ENCODE data around the gene NEGR1.

Gene NEGR1

DNA sequence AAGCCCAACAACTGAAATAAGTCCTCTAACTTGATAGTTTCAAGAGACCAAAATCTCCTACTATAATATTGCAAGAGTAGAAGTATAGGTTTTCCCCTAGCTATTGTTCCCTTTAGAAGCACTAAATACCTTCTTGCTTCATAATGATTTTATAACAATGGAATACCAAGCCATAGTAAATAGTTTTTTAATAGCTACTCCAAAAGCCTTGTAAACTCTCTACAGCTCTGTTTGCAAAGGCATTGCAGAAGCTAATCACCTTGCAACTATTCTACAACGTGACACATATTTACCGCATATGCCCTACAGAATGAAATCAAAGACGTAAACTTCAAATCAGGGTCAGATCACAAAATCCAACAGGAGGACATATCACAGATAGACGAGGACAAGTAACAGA, 750.0 kb downstream of the NEGR1 start:
- DNase-seq: no peak

DNA sequence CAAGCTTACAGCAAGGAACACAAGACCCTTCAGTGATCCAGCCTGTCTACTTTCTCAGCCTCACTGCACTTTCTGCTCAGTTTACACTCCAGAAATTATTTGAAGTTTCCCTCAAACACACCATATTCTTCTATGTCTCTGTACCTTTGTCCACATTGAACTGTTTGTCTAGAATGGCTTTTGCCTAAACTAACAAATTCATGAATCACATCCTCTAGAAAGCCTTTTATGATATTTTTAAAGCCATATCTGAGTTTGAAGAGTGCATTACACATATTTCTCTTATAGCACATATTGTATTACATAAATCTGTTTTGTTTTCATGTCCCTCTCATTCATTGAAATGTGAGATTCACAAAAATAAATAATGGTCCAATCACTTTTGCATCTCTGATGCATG, 755.5 kb downstream of the NEGR1 start:
- DNase-seq: no peak

DNA sequence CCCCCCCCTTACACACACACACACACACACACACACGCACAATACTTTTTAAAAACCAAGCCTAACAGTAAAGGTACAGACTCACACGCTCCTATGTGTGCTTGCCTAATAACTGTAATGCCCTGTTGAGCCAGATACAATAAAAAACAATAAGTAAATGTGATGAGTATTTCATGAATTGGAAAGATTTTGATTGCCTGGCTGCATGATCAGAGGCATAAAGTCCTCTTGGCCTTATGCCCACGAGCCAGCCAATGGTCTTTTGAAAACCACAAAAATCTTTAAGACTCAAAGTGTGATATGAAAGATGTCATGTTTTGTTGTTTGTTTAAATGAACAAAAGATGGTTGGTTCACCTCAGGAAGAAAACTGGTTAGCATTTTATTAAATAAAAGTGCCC, 759.6 kb downstream of the NEGR1 start:
- DNase-seq: no peak

DNA sequence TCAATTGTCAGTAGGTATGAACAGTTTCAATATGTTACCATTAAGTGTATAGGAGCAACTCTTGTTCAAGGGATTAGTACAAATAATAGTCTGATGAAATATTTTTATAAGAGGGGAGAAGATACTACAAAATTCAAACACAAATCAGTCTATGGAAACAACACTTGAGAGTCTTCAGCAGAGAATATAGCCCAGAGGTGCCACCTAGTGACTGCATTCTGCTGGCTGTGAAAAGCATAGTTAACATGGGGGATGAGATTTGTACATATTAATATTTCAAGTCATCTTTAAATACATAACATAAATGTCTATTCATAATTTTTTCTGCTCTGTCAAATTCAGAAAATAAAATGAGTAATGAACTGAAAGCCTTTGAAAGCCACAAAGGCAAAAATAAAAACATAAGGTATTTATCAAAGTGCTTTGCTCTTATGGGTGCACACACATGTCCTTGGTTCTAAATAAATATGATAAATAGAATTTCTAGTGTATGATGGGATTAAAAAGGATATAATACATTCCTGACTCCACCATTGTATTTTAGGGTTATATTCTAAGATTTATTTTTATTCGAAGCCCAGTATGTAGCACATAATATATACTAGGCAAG, 760.6 kb downstream of the NEGR1 start:
- no peak for DNase-seq

DNA sequence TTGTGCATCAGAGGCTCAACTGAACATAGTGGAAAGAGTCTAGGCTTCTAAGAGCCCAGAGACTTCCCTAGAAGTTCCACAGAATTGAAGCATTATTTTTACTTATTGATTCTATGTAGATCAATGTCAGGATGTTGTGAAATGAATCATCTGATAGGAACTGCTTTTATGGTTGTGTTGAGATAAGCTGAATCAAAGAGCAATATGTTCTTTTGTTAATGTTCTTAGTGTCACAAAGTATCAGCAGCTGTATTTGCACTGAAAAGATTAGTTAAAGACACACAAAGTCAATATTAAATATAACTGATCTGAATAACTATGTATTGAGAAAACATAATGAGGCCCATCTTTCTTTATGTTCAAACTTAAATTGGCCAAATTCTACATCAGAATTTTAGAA, 770.8 kb downstream of the NEGR1 start:
- DNase-seq: no peak

DNA sequence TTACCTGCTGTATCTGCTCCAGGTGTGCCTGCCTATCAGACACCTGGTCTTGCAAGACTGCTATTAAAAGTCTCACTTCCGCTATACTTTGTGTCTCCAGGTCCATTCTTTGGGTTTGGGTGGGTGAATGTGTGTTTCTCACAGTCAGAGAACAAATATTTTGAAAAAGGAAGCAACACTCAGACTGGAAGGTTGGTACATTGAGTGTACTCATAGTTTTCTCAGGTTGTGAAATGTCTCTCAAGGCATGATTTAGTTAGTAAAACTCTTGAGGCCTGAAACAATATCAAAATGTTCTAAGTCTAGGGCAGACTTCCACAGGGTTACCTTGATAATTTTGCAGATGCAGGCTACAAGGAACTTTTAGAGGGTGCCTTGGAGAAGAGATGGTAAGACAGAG, 771.6 kb downstream of the NEGR1 start:
- no peak for DNase-seq

DNA sequence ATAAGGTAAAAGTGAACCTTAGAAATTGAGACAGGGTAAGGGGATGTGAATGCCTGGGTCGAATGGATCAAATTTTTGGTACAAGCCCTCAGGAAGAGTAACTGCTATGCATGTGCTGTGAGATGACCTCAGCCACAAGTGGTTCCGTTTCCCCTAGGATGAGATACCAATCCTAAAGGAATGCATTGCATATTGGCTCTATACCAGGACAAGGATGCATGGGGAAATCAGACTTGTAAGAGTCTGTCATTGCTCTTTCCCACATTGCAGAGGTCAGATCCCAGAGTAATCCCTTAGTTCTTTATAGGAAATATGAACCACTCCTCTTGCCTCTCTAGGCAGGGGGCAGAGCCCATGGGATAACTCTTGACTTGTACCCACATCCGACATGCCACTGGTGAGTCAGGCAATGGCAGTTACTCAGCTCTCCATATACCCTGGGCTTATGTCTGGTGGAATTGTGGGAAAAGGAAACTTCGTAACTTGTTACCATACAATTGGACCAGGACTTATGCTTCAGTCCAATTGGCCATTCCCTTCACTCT, 773.2 kb downstream of the NEGR1 start:
- no peak for DNase-seq

DNA sequence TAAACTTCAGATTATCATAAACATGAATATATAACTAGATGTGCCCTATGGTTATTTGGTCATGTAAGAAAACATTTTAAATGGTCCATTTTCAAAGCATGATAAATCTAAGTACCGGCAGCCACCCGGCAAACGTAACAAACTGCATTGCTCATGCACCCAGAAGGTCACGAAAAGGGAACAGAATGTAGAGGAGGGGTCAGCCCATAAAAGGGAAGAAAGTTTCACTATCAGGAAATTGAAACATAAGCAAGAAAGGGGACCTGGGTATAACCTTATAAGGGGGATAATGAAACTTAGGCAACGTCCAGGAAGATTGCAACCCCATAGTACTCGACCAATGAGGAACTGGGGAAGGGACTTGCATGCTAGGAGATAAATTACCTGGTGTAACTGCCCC, 780.3 kb downstream of the NEGR1 start:
- no peak for DNase-seq

DNA sequence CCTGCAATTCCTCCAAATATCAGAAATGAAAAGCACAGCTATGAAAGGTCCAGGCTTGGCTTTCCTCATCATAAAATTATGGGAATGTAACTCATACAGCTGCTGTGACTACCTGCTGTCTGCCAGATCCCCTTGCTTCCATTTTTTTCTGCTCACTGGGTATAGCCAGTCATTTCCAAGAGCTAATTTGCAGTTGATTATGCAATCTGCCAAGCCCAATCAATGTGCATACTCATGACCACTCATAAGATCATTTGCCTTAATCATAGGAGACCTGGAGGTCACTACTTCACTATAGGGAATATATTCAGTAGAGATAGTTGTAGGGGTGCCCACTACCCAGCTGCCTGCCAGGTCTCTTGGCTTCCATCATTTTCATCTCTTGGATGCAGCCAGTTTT, 783.8 kb downstream of the NEGR1 start:
- no peak for DNase-seq

DNA sequence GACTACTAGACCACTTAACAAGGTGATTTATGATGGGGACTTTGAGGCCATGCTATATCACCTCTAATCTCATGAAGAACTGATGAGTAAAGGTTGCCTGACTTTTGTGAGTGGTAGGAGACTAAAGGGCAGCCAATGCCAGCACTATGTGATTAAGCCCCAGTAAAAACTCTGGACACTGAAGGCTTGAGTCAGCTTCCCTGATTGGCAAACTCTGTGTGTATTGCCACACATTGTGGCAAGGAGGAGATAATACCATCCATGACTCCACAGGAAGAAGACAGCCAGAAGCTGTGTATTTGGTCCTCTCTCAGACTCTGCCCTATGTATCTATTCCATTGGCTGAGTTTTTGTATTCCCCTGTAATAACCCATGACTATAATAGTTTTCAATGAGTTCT, 788.2 kb downstream of the NEGR1 start:
- DNase-seq: no peak

DNA sequence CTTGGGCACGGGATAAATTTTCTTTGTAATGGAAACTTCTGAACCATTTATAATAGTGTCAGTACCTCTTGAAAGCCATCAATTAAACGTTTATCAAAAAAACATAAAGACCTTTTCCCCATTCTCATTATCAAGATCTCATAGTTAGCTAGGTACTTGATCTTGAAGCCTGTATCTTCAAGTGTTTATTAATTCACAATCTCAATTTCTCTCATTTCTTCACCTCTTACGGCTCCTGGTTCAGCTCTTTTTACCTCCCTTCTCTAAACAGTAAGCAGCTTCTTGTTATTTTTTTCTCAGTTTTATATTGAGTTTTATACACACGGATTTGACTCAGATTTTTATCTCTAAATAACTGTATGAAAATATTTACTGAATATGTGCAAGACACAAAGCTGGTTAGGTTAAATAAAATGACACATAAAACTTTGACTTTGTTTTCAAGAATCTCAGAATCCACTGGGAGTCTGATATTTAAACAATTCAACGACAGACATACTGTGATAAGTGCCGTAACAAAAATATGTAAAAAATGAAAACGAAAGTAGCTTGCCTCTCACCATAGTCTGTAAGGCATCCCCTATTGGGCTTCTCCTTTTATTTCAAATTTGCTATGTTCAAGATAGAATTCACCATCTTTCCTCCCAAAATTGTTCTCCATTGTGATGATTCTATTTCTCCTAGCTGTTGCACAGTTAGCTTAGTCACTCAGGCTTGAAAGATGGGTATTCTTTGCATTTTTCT, 789.9 kb downstream of the NEGR1 start:
- DNase-seq: no peak

DNA sequence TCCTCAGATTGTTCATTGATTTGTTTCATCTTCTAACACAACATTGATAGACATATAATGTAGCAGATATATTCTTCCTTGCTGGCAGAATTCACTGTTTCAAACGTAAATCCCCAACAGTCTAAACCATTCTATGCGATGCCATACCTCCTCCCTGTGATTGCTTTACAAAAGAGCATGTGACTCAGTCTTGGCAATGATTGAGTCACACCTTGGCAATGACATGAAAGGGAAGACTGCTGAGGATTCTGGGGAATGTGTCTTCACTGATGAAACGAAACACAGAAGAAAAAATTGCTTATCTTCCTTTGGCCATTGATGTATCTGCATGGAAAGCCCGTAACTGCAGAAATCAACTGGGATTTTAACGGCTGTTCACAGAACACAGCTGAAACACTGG, 791.9 kb downstream of the NEGR1 start:
- no peak for DNase-seq

DNA sequence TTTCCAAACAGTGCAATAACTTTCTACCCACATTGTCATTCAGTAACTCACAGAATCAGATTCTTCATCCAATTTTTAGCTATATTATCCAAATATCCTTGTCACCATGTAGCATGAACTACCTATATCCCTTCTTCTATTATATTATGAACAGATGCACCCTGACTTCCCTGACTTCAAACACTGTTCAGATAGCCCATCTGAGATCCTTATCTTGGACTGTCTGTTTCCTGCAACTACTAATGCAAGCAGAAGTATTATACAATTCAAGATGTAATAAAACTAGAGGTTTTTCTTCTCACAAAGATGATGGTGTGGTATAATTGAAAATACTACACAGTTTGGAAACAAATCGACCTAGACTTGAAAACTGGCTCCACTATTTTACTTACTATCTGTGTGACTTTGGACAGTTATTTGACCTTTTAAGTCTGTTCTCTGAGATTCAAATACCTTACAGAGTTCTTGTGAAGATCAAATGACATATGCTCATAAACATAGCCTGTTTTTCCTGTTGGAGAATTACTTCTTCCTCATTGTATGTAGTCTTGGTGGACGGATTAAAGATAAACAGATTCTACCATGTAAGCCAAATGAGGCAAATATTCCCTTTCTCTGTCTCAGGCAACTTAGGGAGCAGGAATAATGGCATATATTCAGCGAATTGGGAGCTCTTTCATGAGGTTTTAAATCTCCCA, 793.6 kb downstream of the NEGR1 start:
- DNase-seq: no peak

DNA sequence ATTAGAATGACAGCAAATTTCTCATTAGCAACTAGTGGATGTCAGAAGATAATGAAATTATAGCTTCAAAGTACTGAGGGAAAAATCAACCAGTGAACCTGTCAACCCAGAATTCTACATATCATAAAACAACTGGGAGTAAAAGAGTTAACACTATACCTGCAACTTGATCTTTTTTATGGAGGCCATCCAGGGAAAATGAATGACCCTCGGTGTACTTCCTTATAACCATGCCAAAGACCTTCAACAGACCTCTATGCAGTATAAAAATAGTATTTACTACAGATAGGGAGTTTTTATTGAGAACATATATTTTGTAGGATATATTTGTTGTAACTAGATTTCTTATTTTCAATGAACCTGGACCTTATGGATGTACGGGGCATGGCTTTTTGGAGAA, 809.0 kb downstream of the NEGR1 start:
- no peak for DNase-seq

DNA sequence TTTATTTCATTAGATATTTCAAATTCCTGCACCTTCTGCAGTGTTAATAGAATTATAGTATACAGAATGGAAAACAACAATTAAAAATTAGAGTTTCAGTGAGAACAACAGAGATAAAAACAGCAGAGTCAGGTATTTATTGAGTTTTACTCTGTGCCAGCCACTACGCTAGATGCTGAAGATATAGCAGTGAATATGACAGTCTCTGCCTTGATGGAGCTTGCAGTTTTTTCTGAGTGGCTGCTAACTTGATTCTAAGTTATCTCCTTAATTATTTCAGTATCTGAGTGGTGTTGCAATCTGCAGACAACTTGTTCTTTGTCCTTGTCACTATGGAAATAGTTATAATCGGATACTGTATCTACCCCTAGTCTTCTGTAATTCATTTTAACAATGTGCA, 817.2 kb downstream of the NEGR1 start:
- DNase-seq: no peak

DNA sequence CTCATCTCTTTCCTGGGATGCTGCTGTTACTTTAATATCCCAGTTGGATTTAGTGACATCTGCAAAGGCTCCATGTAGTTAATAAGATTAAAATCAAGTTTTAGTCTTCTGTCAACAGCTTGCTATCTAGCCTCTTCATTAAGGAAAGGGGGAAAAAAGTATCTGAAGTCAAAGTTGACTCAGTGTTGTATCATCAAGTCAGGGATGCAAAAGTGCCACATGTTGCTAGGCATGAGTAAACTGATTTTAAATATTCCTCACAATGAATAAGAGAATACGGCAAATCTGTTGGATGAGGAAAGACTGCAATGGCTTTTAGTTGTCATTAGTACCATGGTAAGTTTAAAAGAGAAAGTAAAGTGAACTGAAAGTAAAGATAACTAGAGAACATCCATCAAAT, 818.3 kb downstream of the NEGR1 start:
- no peak for DNase-seq

DNA sequence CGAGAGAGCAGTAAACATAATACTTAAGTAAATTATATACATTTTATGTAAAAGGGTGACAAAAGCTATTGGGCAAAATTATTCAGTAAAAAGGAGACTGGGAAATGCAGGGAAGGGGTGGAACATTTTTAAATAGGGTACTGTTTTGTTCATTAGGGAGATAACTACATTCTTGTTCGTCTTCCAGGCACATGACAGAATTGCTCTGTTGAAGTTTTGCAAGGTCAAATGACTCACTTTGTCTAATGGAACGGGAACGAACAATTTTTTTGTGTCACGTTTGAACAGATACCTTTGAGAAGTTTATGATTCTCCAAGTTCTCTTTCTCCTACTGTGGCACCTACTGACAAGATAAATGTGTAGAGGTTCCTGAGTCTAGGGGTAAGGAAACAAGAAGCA, 819.2 kb downstream of the NEGR1 start:
- DNase-seq: no peak

DNA sequence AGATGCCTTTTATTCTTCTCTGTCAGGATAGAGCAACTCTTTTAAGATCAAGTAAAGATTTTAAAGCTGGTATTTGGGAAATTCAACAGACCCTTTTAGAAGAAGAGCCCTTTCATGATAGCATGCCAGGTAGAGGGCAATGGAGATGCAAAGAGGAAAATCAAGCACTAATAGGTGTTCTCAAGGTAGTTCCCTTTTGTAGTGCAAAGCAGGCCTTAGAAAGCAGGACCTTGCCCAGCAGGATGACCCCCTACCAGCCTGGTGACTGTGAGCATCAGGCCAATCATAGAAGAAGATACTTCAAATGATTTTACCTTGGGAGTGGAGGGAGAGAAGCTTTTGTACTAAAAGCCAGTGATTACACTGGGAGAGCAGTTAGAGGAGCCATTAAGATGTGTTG, 820.1 kb downstream of the NEGR1 start:
- no peak for DNase-seq

DNA sequence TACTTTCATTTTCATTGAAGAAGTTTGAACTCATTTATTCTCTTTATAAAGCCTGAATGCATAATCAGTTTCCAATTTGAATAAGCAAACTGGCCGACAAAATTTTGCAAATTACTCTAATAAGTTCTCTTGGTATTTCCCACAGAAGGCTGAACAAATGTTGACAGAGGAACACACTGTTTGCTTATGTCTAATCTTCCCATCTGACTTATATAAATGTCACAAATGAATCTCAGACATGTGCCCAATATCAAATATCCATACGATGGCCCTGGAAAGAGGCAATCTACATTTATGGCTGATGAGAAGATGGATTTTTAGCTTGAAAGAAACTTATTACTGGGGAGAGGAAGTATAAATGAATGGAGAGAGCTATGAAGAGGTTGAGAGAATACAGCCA, 820.9 kb downstream of the NEGR1 start:
- no peak for DNase-seq

DNA sequence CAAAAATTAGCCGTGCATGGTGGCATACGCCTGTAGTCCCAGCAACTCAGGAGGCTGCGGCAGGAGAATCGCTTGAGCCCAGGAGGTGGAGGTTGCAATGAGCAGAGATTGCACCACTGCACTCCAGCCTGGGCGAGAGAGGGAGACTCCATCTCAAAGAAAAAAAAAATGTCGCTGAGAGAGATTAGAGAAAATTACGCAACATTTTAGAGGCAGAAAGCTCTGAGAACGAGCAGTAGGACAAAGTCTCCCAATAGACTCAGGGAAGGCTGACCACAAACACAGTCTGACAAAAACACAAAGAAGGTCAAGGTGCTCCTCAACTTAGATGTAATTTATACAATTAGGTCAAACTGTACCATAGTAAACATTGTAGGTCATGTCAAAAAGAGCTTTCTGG, 833.9 kb downstream of the NEGR1 start:
- DNase-seq: no peak

DNA sequence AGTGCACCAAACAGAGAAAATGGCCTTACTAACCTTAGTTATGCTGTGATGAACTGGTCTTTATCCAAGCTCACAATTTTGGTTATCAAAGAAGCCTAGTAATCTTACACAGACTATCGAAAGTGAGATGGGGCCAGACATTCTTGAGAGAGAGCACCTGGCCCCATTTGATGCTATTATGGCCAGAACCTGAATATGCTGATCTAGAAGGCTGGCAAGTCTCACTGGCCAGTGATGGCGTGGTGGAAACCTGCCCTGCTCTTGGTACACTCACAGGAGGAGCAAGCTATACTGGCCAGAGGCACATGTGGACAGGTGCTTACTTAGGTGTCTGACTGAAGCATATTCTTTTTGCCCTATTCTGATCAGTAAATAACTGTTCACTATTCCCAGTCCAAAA, 843.7 kb downstream of the NEGR1 start:
- DNase-seq: no peak

DNA sequence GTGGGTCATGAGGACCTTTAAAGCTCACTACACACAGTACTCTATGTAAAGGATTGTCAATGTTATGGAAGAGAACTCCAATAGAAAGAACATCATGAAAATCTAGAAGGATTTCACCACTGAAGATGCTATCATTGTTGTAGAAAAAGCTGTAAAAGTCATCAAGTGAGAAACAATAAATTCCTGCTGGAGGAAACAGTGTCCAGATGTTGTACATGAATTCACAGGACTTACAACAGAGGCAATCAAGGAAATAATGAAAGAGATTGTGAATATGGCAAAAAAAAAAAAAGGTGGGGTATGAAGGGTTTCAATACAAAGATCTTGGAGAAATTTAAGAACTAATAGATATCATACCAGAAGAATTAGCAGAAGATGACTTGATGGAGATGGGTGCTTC, 846.4 kb downstream of the NEGR1 start:
- no peak for DNase-seq

DNA sequence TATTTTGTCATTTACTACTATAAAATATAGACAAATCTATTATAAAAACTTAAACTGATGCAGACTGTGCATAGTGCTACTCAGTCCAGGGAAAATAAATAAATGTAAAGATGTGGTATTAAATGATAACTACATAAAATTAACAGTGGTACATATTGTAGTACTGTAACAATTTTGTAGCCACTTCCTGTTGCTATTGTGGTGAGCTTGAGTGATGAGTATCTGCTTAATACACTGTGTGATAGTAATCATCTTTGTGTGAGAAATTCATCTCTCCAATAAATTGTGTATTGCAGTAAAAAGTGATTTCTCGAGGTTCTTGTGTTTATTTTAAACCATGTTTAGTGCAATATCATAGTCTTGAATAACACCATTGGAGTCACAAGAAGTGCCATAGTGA, 848.1 kb downstream of the NEGR1 start:
- no peak for DNase-seq

DNA sequence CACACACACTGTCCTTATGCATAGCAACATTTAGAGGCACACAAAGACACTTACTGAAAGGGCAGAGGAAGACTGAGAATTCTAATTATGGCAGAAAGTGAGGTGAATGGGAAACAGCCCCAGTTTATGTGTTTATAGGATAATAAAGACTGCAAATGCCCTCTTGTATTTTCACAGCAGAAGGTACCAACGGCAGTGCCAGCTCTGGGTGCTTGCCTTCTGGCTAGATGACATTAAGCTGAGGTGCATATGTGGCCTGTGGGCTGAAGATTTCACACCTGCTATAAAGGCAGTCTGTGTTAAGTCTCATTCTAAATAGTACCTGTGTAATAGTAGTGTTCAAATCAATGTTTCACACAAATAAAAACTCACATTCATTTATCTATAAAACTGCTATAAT, 854.3 kb downstream of the NEGR1 start:
- DNase-seq: no peak
